ENCODE measurements around the gene MRPL12. TPM values are rescaled to one million over a fixed set of nuclear protein-coding genes. Genes with fewer than 3 reads are reported as not detected.
"Not testable (repeated sequence)": the region's sequence is repeated elsewhere in the genome, so short reads cannot be mapped to it uniquely, and the experiment has no call there.

The MRPL12 gene
- total and polyA plus RNA-seq, 2 donors = 3.3 to 81.3 TPM

DNA sequence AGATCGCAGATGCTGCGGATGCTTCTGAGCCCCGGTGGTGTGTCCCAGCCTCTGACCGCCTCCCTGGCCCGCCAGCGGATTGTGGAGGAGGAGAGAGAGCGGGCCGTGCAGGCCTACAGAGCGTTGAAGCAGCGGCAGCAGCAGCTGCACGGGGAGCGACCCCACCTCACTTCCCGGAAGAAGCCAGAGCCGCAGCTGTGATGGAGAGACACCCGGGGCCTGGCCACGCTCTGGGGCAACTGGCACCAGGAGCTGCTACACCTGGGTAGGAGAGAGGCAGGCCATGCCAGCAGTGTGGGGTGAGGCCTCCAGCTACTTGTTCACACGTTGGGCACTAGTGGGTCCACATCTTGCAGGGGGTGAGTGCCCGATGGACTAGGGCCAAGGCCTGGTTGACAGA, 30.7 kb upstream of the MRPL12 start:
- Histone ChIP-seq H3K36me3 (ENCODE audit: insufficient read depth) (peaks cover 2% of the 10 kb centered on the region), H3K4me3 (ENCODE audit: low read depth, low read length) (no peak overlapping the region), H3K4me1 (ENCODE audit: insufficient read depth) (peaks cover 2% of the 10 kb centered on the region), H3K27ac (ENCODE audit: low read depth) (no peak overlapping the region)
- DNase-seq (ENCODE audit: extremely low spot score) = no peak
- WGBS = 85% methylated on average over 18 of the region's 18 CpGs

DNA sequence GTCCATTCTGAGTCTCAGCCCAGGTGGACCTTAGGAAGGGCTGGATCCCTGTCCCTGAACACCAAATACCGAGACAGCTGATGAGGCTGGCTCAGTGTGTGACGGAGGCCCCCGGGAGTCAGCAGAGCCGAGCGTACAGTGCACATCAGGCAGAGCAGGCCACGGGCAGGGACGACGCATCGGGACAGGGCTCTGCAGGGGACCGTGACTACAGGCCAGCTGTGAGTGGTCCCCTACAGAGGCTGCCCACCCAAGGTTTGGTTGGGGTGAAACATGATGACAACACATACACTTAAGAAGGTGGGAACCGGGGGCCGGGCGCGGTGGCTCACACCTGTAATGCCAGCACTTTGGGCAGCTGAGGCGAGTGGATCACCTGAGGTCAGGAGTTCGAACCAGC, 30.2 kb upstream of the MRPL12 start:
- Histone ChIP-seq H3K4me1 (ENCODE audit: insufficient read depth) (no peaks in the 10 kb centered on the region), H3K36me3 (ENCODE audit: insufficient read depth) (peaks cover 2% of the 10 kb centered on the region), H3K4me3 (ENCODE audit: low read depth, low read length) (no peak overlapping the region), H3K27ac (ENCODE audit: low read depth) (no peak overlapping the region)
- 91% methylated on average over 16 of the region's 16 CpGs for WGBS
- no peak for DNase-seq (ENCODE audit: extremely low spot score)

DNA sequence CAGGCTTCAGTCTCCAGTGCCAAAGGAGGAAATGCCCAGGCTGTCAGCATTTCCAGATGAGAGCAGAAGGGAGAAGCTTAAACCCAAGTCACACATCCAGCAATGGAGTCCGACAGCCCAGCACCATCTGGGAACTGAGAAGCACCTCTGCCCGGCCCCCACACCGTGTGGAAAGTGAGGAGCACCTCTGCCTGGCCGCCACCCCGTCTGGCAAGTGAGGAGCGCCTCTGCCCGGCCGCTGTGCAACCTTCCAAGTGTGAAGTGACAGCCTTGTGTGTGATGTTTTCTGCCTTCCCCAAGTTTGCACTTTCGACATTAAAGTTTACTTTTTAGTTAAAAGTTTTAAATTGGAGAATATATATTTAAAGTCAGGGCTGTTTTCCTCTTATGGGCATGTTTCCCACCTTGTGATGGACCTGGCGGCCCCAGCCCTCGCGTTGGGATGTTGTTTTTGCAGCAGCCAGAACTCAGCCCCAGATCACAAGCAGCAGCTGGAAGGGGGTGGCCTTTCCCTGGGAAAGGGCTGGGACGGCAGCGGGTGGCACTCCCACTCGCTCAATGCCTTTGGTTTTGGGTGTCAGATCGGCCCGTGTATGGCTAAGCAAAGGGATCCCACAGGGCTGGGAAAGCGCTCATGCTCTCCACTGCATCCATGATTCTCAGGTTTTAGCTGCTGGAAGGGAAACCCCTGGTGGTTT, 29.5 kb upstream of the MRPL12 start:
- Histone ChIP-seq H3K4me1 (ENCODE audit: insufficient read depth) (no peaks in the 10 kb centered on the region), H3K27ac (ENCODE audit: low read depth) (no peak overlapping the region), H3K36me3 (ENCODE audit: insufficient read depth) (peaks cover 2% of the 10 kb centered on the region), H3K4me3 (ENCODE audit: low read depth, low read length) (no peak overlapping the region)
- 84% methylated on average over 18 of the region's 18 CpGs for WGBS
- DNase-seq (ENCODE audit: extremely low spot score) = no peak

GRCh38 chr17:81675515-81676221, 27.5 kb upstream of the MRPL12 start:
- WGBS = 42% methylated on average over 18 of the region's 18 CpGs
- H3K4me3 ChIP-seq (ENCODE audit: low read depth, low read length); H3K36me3 ChIP-seq (ENCODE audit: insufficient read depth); DNase-seq (ENCODE audit: extremely low spot score); H3K27ac ChIP-seq (ENCODE audit: low read depth); H3K4me1 ChIP-seq (ENCODE audit: insufficient read depth): not testable (repeated sequence)

DNA sequence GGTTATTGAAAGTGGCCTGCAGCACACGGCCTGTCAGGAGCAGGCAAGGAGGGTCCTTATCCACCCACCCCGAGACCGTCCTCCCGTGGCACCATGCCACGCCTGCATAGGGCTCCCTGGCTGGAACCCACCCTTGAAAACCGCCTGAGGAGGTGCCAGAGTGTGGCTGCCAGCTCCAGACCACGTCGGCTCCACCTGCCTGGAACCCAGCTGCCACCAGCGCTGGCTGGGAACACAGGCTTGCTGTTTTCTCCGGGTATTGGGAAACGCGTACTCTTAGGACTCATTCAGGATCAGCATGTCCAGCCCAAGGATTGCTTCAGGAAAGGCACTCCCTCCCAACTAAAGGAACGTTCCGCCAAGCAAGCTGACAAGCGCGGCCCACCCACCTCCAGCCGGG, 26.3 kb upstream of the MRPL12 start:
- H3K4me3 ChIP-seq (ENCODE audit: low read depth, low read length) = no peak overlapping the region
- no peak overlapping the region for H3K27ac ChIP-seq (ENCODE audit: low read depth)
- H3K36me3 ChIP-seq (ENCODE audit: insufficient read depth) = peaks cover 5% of the 10 kb centered on the region
- WGBS = 90% methylated on average over 17 of the region's 17 CpGs
- no peak for DNase-seq (ENCODE audit: extremely low spot score)
- H3K4me1 ChIP-seq (ENCODE audit: insufficient read depth) = no peaks in the 10 kb centered on the region

DNA sequence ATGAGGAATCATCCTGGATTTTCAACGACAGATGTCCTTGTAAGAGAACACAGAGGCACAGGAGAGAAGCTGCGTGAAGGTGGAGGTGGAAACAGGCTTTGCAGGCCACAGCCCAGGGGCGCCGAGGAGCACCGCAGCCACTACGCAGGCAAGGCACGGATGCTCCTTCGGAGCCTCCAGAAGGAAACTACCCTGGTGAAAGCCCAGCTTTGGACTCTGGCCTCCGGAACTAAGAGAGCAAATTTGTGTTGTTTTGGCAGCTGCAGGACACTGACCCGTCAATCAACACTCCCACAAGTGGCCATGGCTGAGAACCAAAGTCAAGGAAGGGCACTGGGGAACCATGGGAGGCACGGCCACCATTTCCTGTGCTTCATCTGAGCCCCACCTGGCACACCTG, 23.0 kb upstream of the MRPL12 start:
- 86% methylated on average over 11 of the region's 11 CpGs for WGBS

GRCh38 chr17:81681672-81682071, 21.5 kb upstream of the MRPL12 start:
- H3K4me1 ChIP-seq (ENCODE audit: insufficient read depth) = no peaks in the 10 kb centered on the region
- peaks cover 5% of the 10 kb centered on the region for H3K36me3 ChIP-seq (ENCODE audit: insufficient read depth)
- 70% methylated on average over 17 of the region's 17 CpGs for WGBS
- no peak overlapping the region for H3K27ac ChIP-seq (ENCODE audit: low read depth)
- no peak for DNase-seq (ENCODE audit: extremely low spot score)
- no peak overlapping the region for H3K4me3 ChIP-seq (ENCODE audit: low read depth, low read length)

More for the DNA sequence above, 23.0 kb upstream of the MRPL12 start:
- DNase-seq (ENCODE audit: extremely low spot score) = no peak
- Histone ChIP-seq H3K27ac (ENCODE audit: low read depth) (no peak overlapping the region), H3K4me1 (ENCODE audit: insufficient read depth) (no peaks in the 10 kb centered on the region), H3K36me3 (ENCODE audit: insufficient read depth) (peaks cover 2% of the 10 kb centered on the region), H3K4me3 (ENCODE audit: low read depth, low read length) (no peak overlapping the region)

DNA sequence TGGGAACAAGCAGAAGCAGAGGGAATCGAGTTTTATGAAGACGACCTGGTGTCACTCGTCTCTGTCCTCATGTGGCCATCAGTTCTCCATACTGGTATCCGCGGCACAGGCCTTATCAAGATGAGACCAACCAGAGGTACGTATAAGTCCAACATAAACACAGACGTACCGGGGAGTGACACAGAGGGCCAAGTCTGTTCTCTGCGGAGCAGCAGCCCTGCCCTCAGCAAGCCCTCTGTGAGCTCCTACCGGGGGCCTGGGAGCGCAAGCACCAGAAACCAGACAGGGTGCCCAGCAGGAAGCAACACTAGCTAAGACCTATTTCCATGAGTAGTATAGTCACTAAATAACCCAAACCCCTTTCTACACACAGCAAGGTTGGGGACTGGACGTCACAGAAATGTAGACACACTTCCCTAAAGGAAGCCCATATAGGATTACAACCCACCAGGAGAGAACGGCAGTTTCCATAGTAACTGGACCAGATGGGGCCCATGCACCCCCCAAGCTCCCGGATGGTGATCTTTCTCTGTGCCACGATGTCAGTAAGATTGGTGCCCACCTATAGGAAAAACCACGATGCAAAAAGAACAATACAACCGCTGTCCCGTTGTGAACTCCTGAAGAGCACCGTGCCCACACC, 20.5 kb upstream of the MRPL12 start:
- peak overlapping the region; percentile 85 for H3K4me3 ChIP-seq (ENCODE audit: low read depth, low read length)
- 30% methylated on average over 19 of the region's 19 CpGs for WGBS
- no peaks in the 10 kb centered on the region for H3K4me1 ChIP-seq (ENCODE audit: insufficient read depth)
- DNase-seq (ENCODE audit: extremely low spot score) = no peak
- H3K36me3 ChIP-seq (ENCODE audit: insufficient read depth) = peaks cover 5% of the 10 kb centered on the region
- no peak overlapping the region for H3K27ac ChIP-seq (ENCODE audit: low read depth)

DNA sequence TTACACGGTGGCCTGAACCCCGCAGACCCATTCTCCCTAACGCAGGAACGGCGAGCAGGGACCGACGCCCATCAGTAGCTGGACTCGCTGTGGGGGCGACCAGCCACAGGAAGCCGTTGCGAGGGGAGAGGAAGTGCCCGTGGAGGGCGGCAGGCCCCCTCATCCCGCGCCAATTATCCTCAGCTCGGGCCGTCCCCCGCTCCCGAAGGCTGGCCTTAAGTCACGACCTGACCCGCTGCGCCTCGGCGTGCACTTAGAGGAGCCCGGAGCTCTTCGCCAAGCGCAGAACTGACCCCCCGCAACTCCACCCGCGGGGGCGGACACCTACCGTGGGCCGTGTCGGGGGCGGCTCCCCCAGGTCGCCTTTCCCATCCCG, 20.0 kb upstream of the MRPL12 start:
- Histone ChIP-seq H3K4me1 (ENCODE audit: insufficient read depth) (no peaks in the 10 kb centered on the region), H3K27ac (ENCODE audit: low read depth) (peak overlapping the region; percentile 3), H3K36me3 (ENCODE audit: insufficient read depth) (peaks cover 7% of the 10 kb centered on the region), H3K4me3 (ENCODE audit: low read depth, low read length) (peak overlapping the region; percentile 85)
- under 1% methylated on average over 37 of the region's 37 CpGs for WGBS
- no peak for DNase-seq (ENCODE audit: extremely low spot score)

GRCh38 chr17:81683584-81684441, 19.4 kb upstream of the MRPL12 start, which contains the start of the genes ARL16 and HGS:
Gene ARL16, minus strand, starts transcription at chr17:81683797. Its CDS starts 44 bp downstream, at chr17:81683753.
Gene HGS, plus strand, starts transcription at chr17:81684011. Its CDS starts 56 bp downstream, at chr17:81684067.
- Histone ChIP-seq H3K27ac (ENCODE audit: low read depth) (peak within 1 kb of the TSS; percentile 31), H3K36me3 (ENCODE audit: insufficient read depth) (peaks cover 9% of the 10 kb centered on the region), H3K4me1 (ENCODE audit: insufficient read depth) (no peaks in the 10 kb centered on the region), H3K4me3 (ENCODE audit: low read depth, low read length) (peak within 1 kb of the TSS; percentile 98)
- peak; percentile 96 for DNase-seq (ENCODE audit: extremely low spot score)
- WGBS = under 1% methylated on average over 112 of the region's 112 CpGs

DNA sequence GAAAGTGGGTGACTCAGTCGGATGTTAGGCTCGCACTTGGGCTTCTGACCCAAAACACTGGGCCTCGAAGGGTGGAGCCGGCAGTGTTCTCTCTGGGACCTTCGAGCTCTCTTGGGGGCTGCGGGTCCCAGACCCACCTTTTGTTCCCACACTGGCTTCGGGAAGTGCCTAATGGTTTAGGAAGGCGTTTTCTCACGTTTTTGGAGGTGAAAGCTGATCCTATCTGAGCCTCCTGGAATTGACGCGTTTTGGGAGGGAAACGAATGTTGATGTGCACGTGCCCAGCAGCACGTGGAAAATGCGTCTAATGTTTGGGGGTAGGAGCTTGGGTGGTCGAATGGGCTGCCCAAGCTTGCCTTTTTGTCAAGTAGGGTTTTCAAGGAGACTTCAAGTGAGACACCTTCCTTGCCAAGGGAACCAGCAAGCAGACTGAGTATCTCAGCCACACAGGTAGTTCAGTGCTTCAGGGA, 18.7 kb upstream of the MRPL12 start:
- H3K4me3 ChIP-seq (ENCODE audit: low read depth, low read length) = peak overlapping the region; percentile 98
- WGBS = 3% methylated on average over 16 of the region's 16 CpGs
- H3K4me1 ChIP-seq (ENCODE audit: insufficient read depth) = no peaks in the 10 kb centered on the region
- no peak for DNase-seq (ENCODE audit: extremely low spot score)
- peak overlapping the region; percentile 31 for H3K27ac ChIP-seq (ENCODE audit: low read depth)
- peaks cover 9% of the 10 kb centered on the region for H3K36me3 ChIP-seq (ENCODE audit: insufficient read depth)

DNA sequence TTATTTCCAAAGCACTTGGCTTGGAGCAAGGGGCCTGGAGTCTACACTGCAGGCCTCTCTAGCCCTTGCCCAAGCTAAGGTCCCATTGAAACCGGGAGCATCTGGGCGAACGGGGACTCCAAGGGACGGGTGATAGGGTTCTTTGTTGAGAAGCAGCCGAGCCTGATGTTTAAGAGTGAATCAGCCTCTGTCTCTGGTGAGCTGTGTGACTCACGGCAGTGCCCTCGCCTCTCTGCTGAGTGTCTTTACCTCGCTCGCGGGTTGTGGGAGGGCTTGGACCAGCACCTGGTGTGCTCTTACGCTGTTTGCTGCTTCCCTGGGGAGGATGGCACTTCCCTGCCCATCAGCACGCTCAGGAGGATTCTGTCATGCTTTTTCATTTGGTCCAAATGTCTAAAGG, 18.1 kb upstream of the MRPL12 start:
- WGBS = 80% methylated on average over 12 of the region's 12 CpGs
- H3K27ac ChIP-seq (ENCODE audit: low read depth) = no peak overlapping the region
- H3K4me1 ChIP-seq (ENCODE audit: insufficient read depth) = no peaks in the 10 kb centered on the region
- H3K4me3 ChIP-seq (ENCODE audit: low read depth, low read length) = peak overlapping the region; percentile 98
- DNase-seq (ENCODE audit: extremely low spot score) = no peak
- H3K36me3 ChIP-seq (ENCODE audit: insufficient read depth) = peaks cover 9% of the 10 kb centered on the region

DNA sequence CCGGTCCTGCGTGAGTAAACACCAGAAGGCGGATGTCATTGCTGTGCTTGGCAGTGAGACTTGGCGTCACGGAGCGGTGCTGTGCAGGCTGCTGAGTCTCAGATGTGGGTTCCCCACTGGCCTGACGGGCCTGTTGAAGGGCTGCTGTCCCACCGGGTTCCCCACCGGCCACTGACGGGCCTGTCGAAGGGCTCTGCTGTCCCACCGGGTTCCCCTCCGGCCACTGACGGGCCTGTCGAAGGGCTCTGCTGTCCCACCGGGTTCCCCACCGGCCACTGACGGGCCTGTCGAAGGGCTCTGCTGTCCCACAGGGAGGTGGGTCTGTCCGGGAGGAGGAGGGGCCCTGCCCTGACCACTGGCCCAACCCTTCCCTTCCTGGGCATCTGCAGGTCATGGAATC, 16.6 kb upstream of the MRPL12 start:
- 91% methylated on average over 20 of the region's 20 CpGs for WGBS
- Histone ChIP-seq H3K36me3 (ENCODE audit: insufficient read depth) (peaks cover 9% of the 10 kb centered on the region), H3K4me3 (ENCODE audit: low read depth, low read length) (no peak overlapping the region), H3K4me1 (ENCODE audit: insufficient read depth) (no peaks in the 10 kb centered on the region), H3K27ac (ENCODE audit: low read depth) (no peak overlapping the region)
- DNase-seq (ENCODE audit: extremely low spot score) = no peak

Measured in urinary bladder (tissue), 4 donors.